ENCODE data around the gene F11. TPM values are rescaled to one million over a fixed set of nuclear protein-coding genes. Genes with fewer than 3 reads are reported as not detected.

Gene F11
- total RNA-seq, 1 experiment from 2014 or later: 1.6 TPM

- no peak for DNase-seq (ENCODE audit: low spot score)
- Mint-ChIP-seq H3K27me3 (ENCODE audit: low read depth) (no peaks in the 10 kb centered on the region), H3K36me3 (peaks cover 5% of the 10 kb centered on the region), H3K4me1 (no peaks in the 10 kb centered on the region), H3K27ac (no peak overlapping the region), H3K4me3 (no peak overlapping the region), H3K9me3 (peaks cover 20% of the 10 kb centered on the region)
- no peak for ATAC-seq
- TF ChIP-seq FOXJ3 (CRISPR knock-in tag; IDR thresholded peaks at IDR 0.05; ENCODE audit: borderline replicate concordance): no peak
- CTCF ChIA-PET: no interaction called here
- POLR2A ChIA-PET: no interaction called here
These were observed 60.4 kb downstream of the F11 start for GRCh38 chr4:186326391-186326790.

- H3K4me1 Mint-ChIP-seq: no peaks in the 10 kb centered on the region
- ATAC-seq (no peak), DNase-seq (ENCODE audit: low spot score) (no peak)
- H3K9me3 Mint-ChIP-seq: peaks cover 36% of the 10 kb centered on the region
- CTCF ChIA-PET: no interaction called here
- peaks cover 4% of the 10 kb centered on the region for H3K27me3 Mint-ChIP-seq (ENCODE audit: low read depth)
- H3K36me3 Mint-ChIP-seq: peaks cover 10% of the 10 kb centered on the region
- POLR2A ChIA-PET: no interaction called here
- TF ChIP-seq ZNF232 (CRISPR knock-in tag; IDR thresholded peaks at IDR 0.05) (no peak), RORB (CRISPR knock-in tag; IDR thresholded peaks at IDR 0.05) (no peak), ARID4B (CRISPR knock-in tag; IDR thresholded peaks at IDR 0.05; ENCODE audit: borderline replicate concordance) (no peak), ERG (CRISPR knock-in tag; IDR thresholded peaks at IDR 0.05) (no peak), ZMAT4 (CRISPR knock-in tag; IDR thresholded peaks at IDR 0.05) (no peak), ZNF121 (CRISPR knock-in tag; IDR thresholded peaks at IDR 0.05) (no peak)
- H3K4me3 Mint-ChIP-seq: no peak overlapping the region
- no peak overlapping the region for H3K27ac Mint-ChIP-seq
These were observed 63.4 kb downstream of the F11 start for GRCh38 chr4:186329372-186329771.

GRCh38 chr4:186330368-186330767, 64.4 kb downstream of the F11 start:
- Mint-ChIP-seq H3K9me3 (peaks cover 36% of the 10 kb centered on the region), H3K27ac (no peak overlapping the region), H3K4me3 (no peak overlapping the region), H3K4me1 (no peaks in the 10 kb centered on the region), H3K36me3 (peaks cover 10% of the 10 kb centered on the region), H3K27me3 (ENCODE audit: low read depth) (peaks cover 13% of the 10 kb centered on the region)
- ChIA-PET CTCF (no interaction called here), POLR2A (no interaction called here)
- no peak for DNase-seq (ENCODE audit: low spot score)
- ATAC-seq: no peak
- TF ChIP-seq JUN (CRISPR knock-in tag; IDR thresholded peaks at IDR 0.05): no peak
- TF ChIP-seq USF2 (CRISPR knock-in tag; IDR thresholded peaks at IDR 0.05): no peak
- no peak for TF ChIP-seq SOX15 (CRISPR knock-in tag; IDR thresholded peaks at IDR 0.05)

GRCh38 chr4:186335793-186336192, 69.8 kb downstream of the F11 start:
- no peak overlapping the region for H3K4me3 Mint-ChIP-seq
- H3K27me3 Mint-ChIP-seq (ENCODE audit: low read depth): peaks cover 55% of the 10 kb centered on the region
- H3K27ac Mint-ChIP-seq: no peak overlapping the region
- no peaks in the 10 kb centered on the region for H3K4me1 Mint-ChIP-seq
- H3K36me3 Mint-ChIP-seq: peaks cover 10% of the 10 kb centered on the region
- H3K9me3 Mint-ChIP-seq: peaks cover 32% of the 10 kb centered on the region
- POLR2A ChIA-PET: no interaction called here
- DNase-seq (ENCODE audit: low spot score) (no peak), ATAC-seq (no peak)
- CTCF ChIA-PET: no interaction called here
- TF ChIP-seq ZNF219 (CRISPR knock-in tag; IDR thresholded peaks at IDR 0.05; ENCODE audit: borderline replicate concordance) (no peak), ZNF512 (CRISPR knock-in tag; IDR thresholded peaks at IDR 0.05; ENCODE audit: borderline replicate concordance) (no peak), EMX1 (CRISPR knock-in tag; IDR thresholded peaks at IDR 0.05) (no peak), MLX (CRISPR knock-in tag; IDR thresholded peaks at IDR 0.05) (no peak), IRF2 (CRISPR knock-in tag; IDR thresholded peaks at IDR 0.05; ENCODE audit: borderline replicate concordance, low read depth) (no peak), SP1 (CRISPR knock-in tag; conservative IDR thresholded peaks at IDR 0.05) (no peak), E2F5 (CRISPR knock-in tag; IDR thresholded peaks at IDR 0.05) (no peak)

All from WTC11 (cell line).